HG03175 (cell line): ENCODE data around the gene HDAC4.

ENCODE experiments used
- ATAC-seq: cut with Tn5 transposase; IDR thresholded peaks from one replicate; pipeline ENCODE4 v1.9.1; 2021; ENCODE audit warnings: mild to moderate bottlenecking, moderate library complexity; ENCODE audit not compliant: unreplicated experiment

HDAC4 gene

DNA sequence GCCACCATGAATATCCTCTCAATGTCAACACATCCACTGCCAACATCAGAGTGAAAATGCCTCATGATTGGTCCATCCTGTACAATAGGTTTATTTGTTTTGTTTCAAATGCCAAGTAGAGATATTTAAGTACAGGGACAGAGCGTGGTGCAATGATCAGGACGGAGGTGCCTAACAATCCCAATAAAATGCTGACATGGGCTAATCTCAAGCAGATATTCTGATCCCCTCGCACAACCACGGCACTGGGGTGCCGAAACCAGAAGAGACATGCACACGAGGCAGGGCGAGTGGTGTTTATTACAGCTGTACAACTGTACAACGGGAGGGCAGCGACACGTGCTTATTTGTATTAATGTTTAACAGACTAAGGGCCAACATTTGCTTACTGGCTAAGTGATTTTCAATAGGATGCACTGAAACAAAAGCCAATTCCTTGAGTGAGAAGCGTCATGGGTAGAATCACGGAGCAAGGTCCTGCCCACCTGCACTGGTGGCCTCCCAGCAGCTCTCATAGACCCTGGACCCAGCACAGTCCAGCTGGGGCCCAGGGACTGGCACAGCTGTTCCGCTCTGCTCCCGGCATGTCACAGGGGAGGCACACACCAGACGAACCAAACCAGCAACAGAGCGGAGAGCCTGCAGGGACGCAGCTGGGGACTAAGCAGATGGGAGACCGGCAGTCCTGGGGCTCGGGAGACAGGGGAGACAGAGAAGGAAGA is 101.4 kb downstream of the HDAC4 start:
- no peak for ATAC-seq

DNA sequence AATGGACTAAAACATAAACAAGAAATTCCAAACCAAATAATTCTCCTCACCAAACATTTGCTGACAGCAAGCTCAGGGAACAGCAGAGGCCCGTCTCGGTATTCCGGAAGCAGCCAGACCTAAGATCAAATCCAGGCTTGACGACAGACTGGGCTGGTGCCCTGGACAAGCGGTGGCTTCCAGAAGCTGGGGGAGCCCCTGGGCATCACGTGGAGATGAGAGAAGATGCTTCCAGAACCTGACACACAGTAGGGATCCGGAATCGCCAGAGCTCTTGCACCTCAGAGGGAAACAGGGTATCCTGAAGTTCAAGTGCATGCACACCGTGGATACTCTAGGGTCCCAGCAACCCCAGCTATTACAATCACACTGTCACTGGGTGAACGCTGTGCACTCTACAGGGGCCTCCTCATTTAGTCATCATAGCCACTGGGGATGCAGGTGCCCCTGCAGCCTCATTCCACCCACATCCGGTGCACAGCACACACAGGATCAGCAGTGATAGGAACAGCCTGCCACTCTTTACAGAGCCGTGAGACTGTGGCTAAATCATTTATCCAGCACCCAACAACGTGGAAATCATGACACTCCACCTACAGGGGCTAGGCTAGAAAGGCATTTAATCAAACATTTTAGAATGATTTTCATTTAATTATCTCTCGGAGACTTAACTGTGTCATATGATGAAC is 102.6 kb downstream of the HDAC4 start:
- no peak for ATAC-seq

DNA sequence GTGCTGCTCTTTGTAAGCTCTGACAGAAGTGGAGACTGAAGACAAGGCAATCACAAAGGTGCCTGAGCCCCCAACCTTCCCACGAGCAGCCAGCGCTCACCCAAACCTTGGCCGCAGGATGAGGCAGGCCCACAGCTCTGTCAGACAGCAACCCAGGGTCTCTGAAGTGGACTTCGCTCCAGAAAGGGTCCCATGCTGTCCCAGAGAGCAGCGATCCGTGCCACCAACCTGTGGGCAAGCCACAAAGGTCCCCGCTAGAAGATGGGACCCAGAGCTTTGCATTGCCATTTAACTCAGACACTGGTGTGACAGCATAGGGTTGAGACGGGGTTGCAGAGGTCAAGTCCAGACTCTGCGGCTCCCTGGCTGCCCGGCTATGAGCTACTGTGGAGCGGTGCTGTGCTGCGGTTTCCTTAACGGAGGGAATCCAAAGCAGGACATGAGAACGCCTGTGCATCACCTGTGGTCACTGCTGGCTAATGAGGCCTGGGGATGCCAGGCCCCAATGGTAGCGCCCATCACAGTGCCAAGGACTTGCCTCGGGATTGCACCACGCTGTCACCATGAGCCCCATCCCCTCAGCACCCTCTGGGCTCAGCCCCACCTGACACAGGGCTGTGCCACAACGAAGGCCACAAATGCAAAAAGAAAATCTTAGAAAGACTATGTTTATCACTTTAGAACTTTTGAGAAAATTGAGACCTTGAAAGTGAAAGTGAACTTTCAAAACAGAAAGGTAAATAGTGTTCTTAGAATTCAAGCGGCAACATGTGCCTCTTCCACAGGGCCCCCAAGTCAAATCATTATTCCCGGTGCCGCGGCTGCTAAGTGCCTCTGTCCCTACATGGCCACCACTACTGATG is 103.4 kb downstream of the HDAC4 start:
- ATAC-seq, result no peak

DNA sequence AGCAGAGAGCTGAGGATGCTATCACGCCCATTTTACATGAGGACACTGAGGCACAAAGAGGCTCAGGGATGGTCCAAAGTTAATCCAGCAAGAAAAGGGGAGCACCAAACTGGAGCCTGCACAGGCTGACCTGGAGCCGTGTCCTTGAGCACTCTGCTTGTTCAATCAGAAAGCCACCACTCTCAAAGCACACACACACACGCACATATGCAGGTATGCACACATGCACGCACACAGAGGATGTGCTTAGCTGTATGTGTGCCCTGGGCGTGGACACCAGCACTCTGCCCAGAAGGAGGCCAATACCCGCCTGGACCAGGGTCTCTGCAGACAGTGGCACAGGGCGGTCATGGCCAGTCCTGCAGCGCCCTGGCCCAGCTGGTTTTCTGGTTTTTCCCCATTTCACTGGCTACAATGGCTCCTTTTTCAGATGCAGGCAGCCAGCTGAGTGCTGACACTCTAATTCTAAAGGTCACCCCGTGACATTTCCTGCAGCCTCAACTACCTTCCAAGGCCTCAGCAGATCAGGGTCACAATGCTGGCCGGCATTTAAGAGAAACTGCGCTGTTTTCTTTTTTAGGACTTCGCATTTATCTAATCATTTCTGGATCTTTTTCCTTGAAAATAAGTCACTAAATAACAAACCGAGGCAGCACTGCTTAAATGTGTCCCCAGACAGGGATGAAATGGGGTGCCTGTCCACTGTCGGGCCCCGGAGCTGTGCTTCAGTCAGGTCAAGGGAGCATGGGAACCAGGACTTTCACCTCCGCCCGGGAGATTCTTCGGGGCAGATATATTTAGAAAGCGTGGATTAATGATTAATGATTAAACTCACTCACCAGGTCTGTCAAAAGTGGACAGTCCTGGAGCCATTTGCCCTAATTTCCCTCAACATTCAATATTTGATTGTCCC is 104.5 kb downstream of the HDAC4 start:
- ATAC-seq, result no peak

DNA sequence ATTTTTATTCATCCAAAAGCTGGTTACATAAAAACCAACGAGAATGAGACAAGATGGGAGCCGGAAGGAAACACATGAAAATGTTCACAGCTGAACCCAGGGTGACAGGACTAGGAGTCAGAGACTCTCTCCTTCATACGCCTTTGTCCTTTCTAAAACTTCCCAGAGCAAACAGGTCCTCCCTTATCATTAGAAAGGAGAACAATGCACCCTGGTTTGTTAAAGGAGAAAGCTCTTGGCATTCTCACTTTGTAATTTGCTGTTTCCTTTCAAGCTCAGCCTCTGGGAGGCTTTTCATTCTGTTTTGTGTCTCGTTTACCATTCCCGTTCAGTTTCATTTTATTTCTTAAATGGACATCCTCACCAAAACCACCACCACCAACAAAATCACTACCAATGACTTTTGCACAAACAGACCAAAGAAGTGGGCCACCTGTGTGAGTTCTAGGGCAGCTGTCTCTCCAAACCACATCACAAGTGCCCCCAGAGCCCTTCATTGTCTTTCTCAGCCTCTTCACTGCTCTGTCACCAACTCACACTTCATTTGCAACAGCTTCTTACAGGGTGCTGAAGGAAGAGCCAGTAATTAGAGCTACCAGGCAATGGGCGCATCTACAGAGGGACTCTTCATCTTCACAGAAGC is 105.3 kb downstream of the HDAC4 start:
- ATAC-seq, result no peak

DNA sequence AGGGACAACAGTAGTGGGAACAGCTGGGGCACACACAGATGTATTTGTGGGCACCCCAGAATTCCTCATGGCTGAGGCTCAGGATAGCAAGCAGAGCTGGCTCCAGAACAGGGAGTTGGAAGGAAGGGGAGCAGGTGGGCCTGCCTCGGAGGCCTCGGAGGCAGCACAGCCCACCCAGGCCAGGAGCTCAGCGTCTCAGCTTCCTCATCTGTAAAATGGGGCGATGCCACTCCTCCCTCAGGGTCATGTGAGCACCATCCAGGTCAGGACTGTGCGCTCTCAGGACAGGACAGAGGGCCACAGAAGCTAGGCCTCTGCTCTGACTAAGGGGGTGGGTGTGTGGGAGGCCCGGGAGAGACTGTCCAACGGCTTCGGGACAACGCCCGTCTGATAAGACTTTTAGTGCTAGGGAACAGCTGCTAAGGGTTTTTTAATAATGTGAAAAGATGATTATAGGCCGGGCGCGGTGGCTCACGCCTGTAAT is 106.2 kb downstream of the HDAC4 start:
- ATAC-seq, result no peak

DNA sequence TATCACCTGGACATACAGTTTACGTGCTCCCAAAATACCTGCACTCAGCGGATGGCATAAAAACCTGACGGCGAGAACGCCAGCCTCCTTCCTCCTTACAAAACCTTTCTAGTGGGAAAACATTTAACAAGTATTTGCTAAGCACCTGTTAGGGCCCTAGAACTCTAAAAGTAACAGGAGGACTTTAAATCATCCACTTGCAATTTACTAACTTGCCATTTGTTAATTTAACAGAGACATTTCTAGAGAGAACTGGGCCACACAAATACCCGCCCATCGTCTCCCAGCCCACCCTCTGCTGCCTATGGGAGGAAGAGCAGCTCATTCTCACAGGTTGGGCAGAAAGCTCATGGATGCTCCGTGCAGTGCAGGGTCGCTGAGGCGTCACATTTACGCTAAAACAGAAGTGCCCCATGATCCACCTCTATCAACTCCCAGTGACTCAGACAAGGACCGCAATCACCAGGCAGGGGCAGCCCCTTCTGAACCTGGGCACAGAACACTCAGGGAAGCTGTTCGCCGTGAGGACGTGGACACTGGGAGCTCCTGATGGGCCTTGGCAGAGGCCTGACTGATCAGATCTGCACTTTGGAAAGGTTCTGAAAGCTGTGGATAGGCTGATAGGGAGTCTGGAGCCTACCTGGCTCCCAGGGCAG is 106.9 kb downstream of the HDAC4 start:
- peak; percentile 70 for ATAC-seq

DNA sequence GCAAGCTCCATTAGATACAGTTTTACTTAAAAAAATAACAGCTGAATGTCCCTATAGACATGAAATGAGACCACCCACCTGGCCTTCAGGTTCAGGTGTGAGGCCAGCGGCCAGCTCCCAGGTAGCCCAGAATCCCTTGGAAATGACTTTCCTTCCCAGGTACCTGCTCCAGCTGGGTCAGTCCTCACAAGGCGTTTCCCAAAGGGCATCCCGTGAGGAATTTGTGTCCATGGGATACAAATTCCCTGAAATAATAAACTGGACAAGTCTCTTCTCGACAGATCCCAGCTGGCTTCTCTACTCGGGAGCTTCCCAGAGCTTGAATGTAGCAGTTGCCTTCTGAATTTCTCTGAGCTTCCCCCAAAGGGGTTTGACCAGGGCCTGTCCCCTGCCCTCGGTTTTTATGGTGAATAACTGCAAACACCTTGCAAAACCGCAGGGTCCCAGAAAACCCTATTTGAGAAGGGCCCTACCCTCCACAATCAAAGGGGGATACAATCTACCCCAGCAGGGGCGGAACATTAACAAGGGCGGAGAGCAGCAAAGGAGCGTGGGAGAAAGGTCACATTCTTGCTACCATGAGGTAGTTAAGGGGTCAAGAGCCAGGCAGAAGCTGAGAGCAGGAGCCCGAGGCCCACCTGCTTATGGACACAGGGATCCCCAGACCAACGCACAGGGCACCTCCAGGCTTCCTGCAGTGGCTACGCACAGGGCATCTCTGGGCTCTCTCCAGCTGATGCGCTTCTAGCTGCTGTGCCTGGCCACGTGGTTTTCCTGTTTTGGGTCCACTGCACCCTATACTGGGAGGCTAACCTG is 107.7 kb downstream of the HDAC4 start:
- ATAC-seq, result no peak

DNA sequence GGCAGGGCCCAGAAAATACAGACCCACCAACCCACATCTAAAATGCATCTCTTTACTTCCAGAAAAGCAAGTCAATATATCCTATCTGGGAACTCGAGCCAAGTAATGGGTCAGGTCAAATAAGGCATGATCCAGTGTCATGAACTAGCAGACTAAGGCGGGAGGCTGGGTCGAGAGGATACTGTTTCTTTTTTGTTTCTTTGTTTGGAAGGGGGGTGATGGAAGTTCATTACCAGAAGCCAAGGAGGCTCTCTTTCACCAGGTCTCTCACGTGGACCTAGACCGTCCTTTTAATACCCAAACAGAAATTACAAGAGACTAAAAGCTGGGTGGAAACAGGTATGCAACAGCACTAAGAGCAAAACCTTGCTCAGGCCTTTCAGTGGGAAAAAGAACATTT is 108.3 kb downstream of the HDAC4 start:
- ATAC-seq, result no peak

DNA sequence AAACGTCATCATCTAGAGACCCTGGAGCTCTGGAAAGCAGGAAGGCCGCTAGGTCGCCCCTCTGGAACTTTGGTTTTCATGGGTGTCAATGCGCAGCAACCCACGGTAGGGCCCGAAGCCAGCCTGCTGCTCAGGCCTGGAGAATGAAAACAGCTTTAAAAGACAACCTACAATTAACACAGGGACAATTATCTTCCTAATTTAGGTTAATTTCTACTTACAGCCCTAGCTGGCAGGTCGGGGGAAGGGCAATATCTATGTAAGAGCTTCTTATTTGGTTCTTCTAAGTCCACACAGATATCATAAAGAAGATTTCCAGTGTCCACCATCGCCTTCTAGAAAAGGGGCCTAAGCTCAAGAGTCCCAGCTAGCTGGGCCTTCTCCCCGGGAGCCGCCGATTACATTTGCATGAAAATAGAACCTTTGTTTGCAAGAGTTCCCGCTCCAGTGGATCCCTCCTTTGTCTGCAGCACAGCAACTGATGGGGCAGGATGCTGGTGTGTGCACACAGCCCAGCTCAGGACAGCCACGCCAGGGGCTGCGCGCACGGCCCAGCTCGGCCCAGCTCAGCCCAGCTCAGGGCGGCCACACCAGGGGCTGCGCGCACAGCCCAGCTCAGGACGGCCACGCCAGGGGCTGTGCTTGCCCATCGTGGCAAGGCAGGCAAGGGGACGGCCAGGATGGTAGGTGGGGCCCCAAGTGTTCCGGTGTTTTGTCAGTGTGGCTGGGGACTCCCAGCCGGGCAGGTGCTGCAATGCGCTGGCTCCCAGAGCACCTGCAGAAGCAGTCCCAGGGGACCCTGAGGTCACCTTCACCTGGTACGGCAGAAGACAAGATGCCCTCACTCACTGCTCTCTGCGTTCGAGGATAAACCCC is 109.1 kb downstream of the HDAC4 start:
- ATAC-seq, result no peak

DNA sequence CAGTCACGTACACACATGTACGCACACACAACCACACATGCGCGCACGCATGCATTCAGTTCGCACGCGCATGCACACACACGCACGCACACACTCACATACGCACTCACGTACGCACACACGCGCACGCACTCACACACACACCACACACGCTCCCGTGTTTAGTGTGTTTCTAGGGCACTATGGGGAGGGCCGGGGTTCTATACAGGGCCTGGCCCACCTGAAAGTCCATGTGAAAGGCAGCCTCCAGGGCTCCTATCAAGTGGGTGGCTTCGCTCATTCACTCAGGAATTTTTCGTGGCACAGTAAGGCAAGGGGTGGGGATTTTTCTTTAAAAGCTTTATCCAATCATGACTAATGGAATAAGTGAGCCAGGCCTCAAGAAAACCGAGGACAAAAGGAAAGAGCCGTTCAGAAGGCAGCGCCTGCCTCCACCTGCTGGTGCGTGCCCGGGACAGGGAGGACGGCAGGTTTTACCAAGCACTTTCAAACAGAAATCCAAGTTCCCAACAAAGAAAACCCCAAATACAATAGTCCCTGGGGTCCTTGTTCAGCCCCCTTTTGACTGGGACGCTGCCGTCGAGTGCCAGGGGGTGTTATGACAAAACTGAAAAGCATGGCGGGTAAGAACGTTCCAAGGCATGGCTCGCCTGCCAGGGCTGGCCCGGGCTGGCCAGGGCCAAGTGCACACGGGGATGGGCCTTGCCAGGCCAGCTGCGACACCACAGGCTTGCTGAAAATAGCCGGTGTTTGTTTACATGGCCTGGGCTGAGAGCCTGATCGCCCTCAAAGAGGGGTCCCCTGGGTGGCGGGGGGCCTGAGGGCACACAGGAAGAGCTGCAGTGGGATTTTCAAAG is 110.0 kb downstream of the HDAC4 start:
- ATAC-seq, result no peak

DNA sequence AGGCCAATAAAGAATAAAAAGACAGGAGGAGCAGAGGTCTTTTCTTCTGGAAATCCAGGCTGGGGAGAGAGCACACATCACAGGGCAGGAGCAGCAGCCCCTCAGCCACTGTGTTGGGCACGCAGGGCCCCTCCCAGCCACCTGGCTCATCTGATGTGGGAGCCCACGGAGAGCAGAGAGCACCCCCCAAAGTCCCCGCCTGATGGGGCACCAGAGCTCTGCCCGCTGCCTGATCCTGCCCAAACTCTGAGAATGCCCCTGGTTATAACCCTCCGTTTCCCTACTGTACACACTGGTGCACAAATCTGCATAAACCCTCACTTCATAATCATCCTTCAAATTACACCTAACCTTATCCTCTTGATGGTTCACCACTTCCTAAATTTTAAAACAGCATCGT is 111.3 kb downstream of the HDAC4 start:
- ATAC-seq, result peak; percentile 15

DNA sequence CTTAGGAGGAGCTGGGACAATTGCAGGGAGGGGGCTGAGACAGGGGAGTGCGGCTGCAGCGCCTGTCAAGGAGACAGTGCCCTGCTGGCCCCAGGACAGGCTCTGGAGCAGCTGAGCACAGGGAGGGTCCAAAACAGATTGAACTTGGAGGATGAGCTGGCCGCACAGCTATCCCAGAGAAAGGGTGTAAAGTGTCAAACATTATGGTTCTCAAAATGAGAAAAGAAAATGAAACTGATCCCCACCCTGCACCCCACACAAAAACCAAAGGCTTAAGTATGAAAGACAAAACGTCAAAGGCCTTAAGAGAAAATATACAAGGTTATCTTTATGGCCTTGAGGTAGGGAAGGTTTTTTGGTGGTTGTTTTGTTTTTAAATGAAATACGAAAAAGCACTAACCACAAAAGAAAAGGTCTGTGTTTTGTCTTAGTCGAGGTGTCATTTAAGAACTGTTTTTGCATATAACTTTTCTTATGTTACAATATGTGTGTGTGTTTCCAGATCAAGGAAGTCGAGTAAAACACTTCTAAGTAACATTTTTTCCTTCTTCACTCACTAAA is 111.8 kb downstream of the HDAC4 start:
- ATAC-seq, result peak; percentile 69

DNA sequence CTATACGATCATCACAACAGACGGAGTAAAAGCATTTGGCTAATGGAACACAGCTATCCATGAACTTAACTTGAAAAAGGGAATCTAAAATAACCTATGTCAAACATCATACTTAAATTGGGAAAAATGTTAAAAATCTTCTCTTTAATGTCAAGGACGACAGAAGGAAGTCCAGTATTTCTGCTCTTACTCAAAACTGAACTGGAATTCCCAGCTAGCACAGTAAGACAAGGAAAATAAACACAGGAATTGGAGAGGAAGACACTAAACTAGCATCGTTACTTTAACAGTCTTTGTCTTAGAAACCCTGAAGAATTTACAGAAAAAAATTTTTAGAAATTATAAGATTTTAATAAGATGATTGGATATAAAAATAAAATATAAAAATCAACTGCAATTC is 112.6 kb downstream of the HDAC4 start:
- ATAC-seq, result no peak

DNA sequence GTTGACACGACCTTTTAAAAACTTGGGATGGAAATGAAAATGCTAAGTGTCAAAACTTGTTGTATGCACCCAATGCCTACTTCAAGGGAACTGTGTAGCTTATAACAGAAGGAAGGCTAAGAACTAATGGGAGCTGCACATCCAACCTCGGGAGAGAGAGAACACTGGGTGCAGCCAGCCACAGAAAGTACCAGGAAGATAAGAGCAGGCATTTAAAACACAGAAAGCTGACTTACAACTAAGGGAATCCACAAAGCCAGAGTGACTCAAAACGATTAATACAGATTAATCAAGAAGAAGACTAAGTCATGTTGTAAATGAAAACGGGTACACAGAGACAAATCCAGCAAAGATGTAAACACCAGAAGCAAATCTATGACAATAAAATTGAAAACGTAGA is 113.4 kb downstream of the HDAC4 start:
- ATAC-seq, result no peak

DNA sequence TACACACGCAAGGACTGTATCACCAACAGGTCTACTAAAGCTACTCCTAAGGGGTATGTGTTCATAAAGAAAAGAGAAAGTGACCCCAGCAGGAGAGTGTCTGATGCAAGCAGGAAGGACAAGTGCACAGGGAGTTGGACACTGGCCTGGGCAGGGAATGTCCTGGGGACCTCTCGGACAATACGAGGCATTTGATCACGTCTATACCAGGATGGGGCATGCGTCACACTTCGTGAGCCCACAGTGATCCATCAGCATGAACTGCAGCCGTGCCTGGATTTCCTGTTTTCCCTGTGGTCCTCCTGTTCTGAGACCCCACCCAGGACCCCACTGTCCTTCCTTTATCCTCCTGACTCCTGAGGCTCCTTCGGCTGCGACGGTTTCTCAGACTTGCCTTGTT is 113.9 kb downstream of the HDAC4 start:
- ATAC-seq, result no peak

DNA sequence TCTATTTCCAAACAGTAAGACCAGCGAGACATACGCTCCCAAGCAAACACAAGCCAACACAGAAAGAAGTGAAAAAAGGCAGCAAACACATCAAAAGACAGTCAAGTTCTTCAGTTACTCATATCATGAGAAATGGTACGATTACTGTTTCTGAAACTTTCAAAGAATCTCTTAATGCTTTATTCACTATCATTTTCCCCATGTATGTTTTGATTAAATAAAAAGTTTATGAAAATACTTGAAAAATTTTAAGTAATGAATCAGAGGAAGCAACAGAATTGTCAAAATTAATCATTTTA is 114.9 kb downstream of the HDAC4 start:
- ATAC-seq, result no peak
